GM12892 (cell line): Measurements from ENCODE around the gene LTBP4.

Source experiments
- POLR2A ChIP-seq: IDR thresholded peaks from 2 replicates; pipeline ENCODE4 v1.6.1; 2011; ENCODE audit warnings: low read depth, low read length, control low read depth
- POLR2AphosphoS5 ChIP-seq: IDR thresholded peaks from 2 replicates; pipeline ENCODE4 v1.6.1; 2011; ENCODE audit warnings: low read depth, low read length, control low read depth

- no peak for TF ChIP-seq POLR2AphosphoS5
- no peak for TF ChIP-seq POLR2A
Observed at GRCh38 chr19:40598121-40598917, 2.9 kb upstream of the LTBP4 start.
